ENCODE measurements around the gene KITLG.
"Not testable (repeated sequence)": the region's sequence is repeated elsewhere in the genome, so short reads cannot be mapped to it uniquely, and the experiment has no call there.

KITLG gene

GRCh38 chr12:88576866-88577265 is 3.4 kb downstream of the KITLG start:
- DNase-seq (ENCODE audit: low read depth): no peak

DNA sequence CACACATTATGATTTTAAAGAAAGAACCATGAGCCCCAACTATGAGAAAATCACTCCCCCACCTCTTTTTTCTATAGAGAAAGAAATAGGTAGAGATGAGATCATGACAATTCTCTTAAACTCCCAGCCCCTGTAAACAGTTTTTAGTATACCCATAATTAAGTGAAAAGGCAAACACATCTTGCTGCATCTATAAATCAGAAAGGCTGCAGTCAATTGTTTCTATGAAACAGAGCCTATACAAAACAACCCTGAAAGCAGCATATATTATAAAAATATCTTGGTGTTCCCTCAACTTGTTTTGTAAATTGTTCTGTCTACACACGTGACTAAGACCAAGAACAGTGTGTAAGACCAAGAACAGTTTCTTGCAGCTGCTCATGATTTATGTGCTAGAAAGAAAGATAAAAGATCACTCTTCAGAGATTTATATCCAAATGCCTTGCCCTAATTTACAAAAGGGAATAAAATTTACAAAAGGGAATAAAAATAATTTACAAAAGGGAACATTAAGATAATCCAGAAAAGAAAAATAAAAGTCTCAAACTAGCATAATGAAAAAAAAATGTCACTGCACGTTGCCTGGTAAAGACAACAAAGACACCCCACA is 4.8 kb downstream of the KITLG start:
- no peak for DNase-seq (ENCODE audit: low read depth)

DNA sequence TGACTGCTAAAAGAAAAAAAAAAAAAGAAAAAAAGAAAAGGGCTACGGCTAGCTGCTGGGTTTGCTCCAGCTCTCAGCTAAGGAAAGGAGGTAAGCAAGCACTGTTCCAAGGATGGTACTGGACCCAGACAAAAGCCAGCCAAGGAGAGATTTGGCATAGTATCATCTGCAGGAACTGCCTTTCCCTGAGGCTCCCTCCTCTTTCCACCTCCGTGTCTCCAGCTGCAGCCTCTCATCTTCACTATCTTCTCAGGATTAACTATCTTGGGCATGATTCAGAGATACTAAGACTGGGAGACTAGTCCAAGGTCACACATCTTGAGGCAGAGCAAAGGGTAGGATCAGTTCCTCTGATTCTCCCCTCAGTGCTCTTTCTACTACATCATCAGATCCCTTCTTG is 6.0 kb downstream of the KITLG start:
- DNase-seq (ENCODE audit: low read depth): peak; percentile 47

DNA sequence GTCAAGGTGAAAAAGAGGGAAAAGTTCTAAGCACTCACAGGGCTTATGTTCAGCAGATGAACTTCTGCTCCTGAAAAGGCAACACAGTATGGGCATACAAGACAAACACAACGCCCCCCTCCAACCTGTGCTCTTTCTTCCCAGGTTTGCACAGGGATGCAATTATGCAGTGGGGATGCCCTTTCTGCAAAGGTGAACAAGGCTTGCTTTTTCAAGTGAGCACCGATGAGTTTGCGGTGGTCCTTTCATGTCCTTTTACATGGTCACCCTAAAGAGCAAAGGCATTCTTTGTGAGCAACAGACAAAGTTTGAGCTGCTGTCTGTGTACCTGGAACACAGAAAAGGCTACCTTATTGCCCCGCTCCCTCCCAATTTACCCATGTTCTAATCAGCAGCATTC is 6.7 kb downstream of the KITLG start:
- no peak for DNase-seq (ENCODE audit: low read depth)

DNA sequence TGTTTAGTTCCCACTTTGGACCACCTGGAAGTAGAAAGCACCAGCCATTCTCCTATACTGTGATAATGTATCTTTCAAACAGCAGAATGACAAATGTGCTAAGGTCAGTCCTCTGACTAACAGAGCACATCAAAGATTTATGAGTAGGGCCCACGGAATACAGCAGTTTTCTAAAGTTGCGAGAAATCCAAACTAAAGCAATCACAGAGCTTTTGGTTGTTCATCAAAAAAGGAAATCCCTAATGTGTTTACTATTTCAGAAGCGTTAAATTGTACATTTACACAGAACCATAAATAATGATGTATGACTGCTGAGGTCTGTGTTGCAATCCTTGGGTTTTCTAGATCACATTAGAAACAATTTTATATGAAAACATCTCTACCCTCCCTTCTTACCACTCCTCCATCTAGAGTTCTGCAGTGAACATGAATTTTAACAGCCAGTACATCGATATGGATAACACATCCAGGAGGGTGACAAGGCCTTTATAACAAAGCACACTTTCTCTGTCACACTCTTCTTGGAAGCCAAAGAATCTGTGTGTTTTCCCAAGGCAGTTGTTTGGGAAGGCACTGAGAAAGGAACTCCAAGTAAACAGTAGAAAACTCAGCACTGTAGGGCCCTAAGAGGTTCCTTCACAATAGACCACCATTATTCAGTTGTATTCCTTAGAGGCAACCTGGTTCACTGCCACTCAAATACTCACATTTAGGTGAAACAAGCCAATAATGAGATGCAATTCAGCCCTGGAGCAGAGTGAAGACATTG is 7.3 kb downstream of the KITLG start:
- DNase-seq (ENCODE audit: low read depth): peak; percentile 50

GRCh38 chr12:88571543-88571942 is 8.7 kb downstream of the KITLG start:
- peak; percentile 40 for DNase-seq (ENCODE audit: low read depth)

GRCh38 chr12:88570103-88570502 is 10.2 kb downstream of the KITLG start:
- peak; percentile 90 for DNase-seq (ENCODE audit: low read depth)

DNA sequence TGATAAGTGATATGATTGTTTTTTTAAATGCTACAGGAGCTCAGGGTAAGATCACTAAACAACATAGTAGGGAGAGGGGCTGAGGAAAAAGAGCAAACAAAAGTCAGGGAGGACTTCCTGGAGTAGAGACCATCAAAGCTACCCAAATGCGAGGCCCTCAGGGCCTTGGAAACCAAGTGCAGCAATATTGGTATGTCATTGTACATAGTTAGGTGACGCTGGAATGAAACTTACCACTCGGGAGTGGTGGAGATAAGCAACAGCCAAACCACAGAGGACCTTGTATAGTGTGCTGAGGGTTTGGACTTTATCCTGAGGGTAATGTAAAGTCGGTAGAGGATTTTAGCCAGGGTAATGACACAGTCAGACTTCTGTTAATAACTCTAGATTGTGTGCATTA is 13.8 kb downstream of the KITLG start:
- DNase-seq (ENCODE audit: low read depth): peak; percentile 39

- DNase-seq (ENCODE audit: low read depth): peak; percentile 53
Observed at GRCh38 chr12:88562846-88563582, 17.3 kb downstream of the KITLG start.

DNA sequence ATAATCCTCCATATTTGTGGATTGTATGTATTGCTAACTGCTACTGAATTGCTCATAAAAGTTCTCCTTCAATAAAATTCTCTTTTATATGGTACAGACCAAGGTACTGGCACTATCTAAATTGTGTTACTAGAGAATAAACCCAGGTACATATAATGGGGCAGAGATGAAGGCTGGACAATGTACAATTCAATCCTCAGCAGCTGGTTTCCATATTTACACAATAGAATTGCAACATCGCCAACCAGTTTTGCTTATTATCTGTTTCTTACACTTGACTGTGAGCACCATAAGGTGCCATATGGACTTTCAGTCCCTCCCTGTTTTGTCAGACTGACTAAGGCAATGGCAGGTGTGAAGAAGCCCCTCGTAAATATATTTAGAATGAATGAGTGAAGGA is 18.1 kb downstream of the KITLG start:
- no peak for DNase-seq (ENCODE audit: low read depth)

GRCh38 chr12:88559772-88560171 is 20.5 kb downstream of the KITLG start:
- peak; percentile 39 for DNase-seq (ENCODE audit: low read depth)

DNA sequence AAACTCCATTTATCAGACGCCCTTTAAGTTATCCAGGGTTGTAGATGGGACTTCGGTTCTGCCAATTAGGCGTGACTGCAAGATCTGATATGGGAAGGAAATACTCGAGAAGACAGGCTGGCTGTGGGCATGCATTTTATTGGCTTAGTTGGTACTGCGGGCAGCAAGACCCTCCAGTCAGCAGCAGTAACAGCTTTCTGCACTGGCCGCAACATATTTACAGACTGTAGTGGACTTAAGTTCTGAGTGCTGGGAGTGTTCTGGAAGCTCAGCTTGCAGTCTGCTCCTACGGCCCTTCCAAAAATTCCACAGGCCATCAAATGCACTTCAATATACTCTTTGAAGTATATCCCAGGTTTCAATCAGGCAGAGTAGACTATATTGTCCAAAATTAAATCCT is 21.1 kb downstream of the KITLG start:
- no peak for DNase-seq (ENCODE audit: low read depth)

GRCh38 chr12:88558340-88558867 is 21.9 kb downstream of the KITLG start:
- DNase-seq (ENCODE audit: low read depth): no peak

DNA sequence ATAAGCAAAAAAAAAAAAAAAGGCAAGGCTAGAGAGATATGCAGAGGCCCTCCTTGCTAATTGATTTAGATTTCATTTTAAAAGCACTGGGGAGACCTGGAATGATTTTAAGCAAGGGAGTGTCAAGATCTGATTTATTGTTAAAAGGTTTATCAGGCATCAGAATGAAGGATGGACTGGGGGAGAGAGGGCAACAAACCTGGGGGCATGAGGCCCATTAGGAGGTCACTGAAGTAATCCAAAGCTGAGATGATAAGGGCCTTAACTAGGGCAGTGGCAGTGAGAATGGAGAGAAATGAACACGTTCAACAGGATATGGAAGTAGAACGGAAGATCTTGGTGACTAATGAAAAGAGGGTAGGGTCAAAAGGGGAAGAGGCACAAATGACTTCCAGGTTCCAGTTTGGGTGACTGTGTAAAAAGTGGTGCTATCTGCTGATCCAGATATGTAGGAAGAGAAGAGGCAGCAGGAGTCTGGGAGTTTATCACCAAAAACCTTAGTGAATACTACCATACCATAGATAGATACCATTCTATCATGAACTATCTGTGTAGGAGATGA is 24.0 kb downstream of the KITLG start:
- DNase-seq (ENCODE audit: low read depth): no peak

- DNase-seq (ENCODE audit: low read depth): peak; percentile 93
Observed at GRCh38 chr12:88553941-88554658, 26.2 kb downstream of the KITLG start.

DNA sequence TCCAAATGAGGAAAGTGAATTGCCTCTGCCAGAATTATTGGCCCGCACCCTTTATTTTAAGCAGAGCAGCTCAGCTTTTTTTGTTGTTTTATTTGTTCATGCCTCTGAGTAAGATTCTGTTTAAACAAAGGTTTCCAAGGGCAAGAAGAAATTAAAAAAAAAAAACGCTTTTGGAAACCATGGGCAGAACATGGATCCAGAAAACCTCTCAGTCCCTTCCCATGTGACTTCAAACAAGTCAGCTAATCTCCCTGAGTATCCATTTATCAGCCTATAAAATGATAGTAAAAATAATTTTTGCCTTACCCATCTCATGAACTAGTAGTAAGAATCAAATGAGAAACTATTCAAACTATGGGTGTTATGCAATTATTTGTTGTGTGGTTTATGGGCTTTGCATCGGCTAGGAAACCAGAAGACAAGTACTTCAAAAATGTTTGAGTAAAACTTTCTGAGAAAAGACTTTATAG is 27.6 kb downstream of the KITLG start:
- DNase-seq (ENCODE audit: low read depth): peak; percentile 90

DNA sequence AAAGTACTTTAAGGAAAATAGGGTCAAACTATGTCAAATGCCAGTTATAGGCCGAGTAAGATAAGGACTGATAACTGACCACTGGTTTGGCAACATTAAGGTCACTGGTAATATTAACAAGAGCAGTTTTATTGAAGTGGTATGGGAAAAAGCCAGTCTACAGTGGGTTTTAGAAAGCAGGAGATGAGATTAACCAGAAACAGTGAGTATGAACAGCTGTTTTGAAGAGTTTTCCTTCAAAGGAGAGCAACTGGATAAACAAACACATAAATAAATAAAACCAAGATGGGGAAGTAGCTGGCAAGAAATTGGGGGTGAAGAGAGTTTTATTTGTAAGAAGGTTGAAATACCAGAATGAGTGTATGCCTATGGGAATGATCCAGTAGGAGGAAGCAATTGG is 30.3 kb downstream of the KITLG start:
- no peak for DNase-seq (ENCODE audit: low read depth)

- DNase-seq (ENCODE audit: low read depth): not testable (repeated sequence)
Observed at GRCh38 chr12:88547949-88548348, 32.3 kb downstream of the KITLG start.

GRCh38 chr12:88546853-88547252 is 33.4 kb downstream of the KITLG start:
- peak; percentile 70 for DNase-seq (ENCODE audit: low read depth)

DNA sequence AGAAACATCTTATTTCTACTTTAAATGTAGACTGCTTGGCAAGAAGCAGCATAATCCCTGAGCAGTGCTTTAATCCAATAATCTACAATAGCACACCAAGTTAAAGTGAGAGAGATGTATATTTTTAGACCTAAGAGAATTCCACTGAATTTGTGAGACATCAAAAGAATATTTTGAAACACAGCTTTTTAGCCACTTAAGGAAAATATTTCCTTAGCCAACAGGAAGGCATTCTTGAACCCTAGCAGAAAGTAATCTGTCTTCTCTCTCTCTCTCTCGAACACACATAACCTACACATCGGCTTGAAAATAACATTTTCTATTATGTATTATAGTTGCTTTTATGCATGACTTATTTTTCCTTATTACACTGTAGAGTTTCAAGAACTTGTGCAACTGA is 34.0 kb downstream of the KITLG start:
- DNase-seq (ENCODE audit: low read depth): no peak

Measured in iris pigment epithelial cell (primary cell).